HEK293 (cell line): Measurements from ENCODE around the gene SLC16A7.

Source experiments
- CTCF ChIA-PET: fragments of 350-600 bp; formaldehyde crosslinking; extraction: SDS; loops from one replicate; lab custom pipeline; 2021; ENCODE audit warnings: antibody characterized with exemption; lab: Yijun Ruan, JAX
- POLR2A ChIA-PET: fragments of 300-600 bp; formaldehyde crosslinking; extraction: SDS; loops from one replicate; lab custom pipeline; 2020; ENCODE audit warnings: antibody characterized with exemption, inconsistent platforms; lab: Yijun Ruan, JAX
- H3K27ac ChIP-seq: fragments of 200-500 bp; sonication (Bioruptor generic); 2 replicates; pipeline ENCODE4 v1.5.1; 2014; ENCODE audit warnings: low read depth, low read length, control low read depth, inconsistent platforms; ENCODE audit errors: extremely low read depth
- H3K36me3 ChIP-seq, 2 experiments: fragments of 200-500 bp in 1 of 2; sonication (Bioruptor generic) in 1 of 2; 1 replicate in 1 of 2; 2 replicates in 1 of 2; pipeline ENCODE4 v1.5.1; 2014 to 2017; ENCODE audit warnings: inconsistent platforms in 2 of 2, low read length in 2 of 2; ENCODE audit not compliant: control insufficient read depth in 2 of 2, insufficient read depth in 1 of 2
- H3K4me1 ChIP-seq: fragments of 200-500 bp; sonication (Bioruptor generic); 2 replicates; pipeline ENCODE4 v1.5.1; 2014; ENCODE audit warnings: mild to moderate bottlenecking, low read length, inconsistent platforms; ENCODE audit not compliant: control insufficient read depth, insufficient read depth
- H3K4me3 ChIP-seq: 2 replicates; pipeline ENCODE4 v1.5.1; 2011; ENCODE audit warnings: low read depth, mild to moderate bottlenecking, control low read depth, low read length, moderate library complexity
- H3K9me3 ChIP-seq: fragments of 200-500 bp; sonication (Bioruptor generic); 2 replicates; pipeline ENCODE4 v1.5.1; 2014; ENCODE audit warnings: low read depth, low read length, inconsistent platforms; ENCODE audit not compliant: control insufficient read depth, insufficient read depth
- HOXA7 ChIP-seq: sonication (generic); formaldehyde crosslinking; IDR thresholded peaks from 2 replicates; pipeline ENCODE4 v1.8.1; 2022; ENCODE audit warnings: missing genetic modification reagents, borderline replicate concordance
- PRDM1 ChIP-seq: fragments of 450-650 bp; formaldehyde crosslinking; IDR thresholded peaks from 2 replicates; pipeline ENCODE4; 2016; ENCODE audit warnings: missing biosample characterization, missing genetic modification characterization
- RBAK ChIP-seq: fragments of 450-650 bp; formaldehyde crosslinking; IDR thresholded peaks from 2 replicates; pipeline ENCODE4 v1.5.1; 2016; ENCODE audit warnings: missing biosample characterization, missing genetic modification characterization
- ZBTB8A ChIP-seq: fragments of 450-650 bp; formaldehyde crosslinking; IDR thresholded peaks from 2 replicates; pipeline ENCODE4 v1.5.1; 2016; ENCODE audit warnings: missing biosample characterization, missing genetic modification characterization
- ZFHX2 ChIP-seq: fragments of 450-650 bp; formaldehyde crosslinking; conservative IDR thresholded peaks from 2 replicates; pipeline ENCODE4 v1.5.1; 2016; ENCODE audit warnings: missing biosample characterization, missing genetic modification characterization
- ZNF202 ChIP-seq: fragments of 450-650 bp; formaldehyde crosslinking; IDR thresholded peaks from 2 replicates; pipeline ENCODE4 v1.5.1; 2016; ENCODE audit warnings: missing biosample characterization, missing genetic modification characterization, borderline replicate concordance
- ZNF266 ChIP-seq: fragments of 450-650 bp; formaldehyde crosslinking; IDR thresholded peaks from 2 replicates; pipeline ENCODE4 v1.5.1; 2016; ENCODE audit warnings: missing biosample characterization, missing genetic modification characterization, low read depth
- ZNF404 ChIP-seq: fragments of 450-650 bp; formaldehyde crosslinking; IDR thresholded peaks from 2 replicates; pipeline ENCODE4 v1.5.1; 2017; ENCODE audit warnings: missing biosample characterization, missing genetic modification characterization
- ZNF416 ChIP-seq: fragments of 450-650 bp; formaldehyde crosslinking; IDR thresholded peaks from 2 replicates; pipeline ENCODE4 v1.5.1; 2016; ENCODE audit warnings: missing biosample characterization, missing genetic modification characterization
- ZNF423 ChIP-seq: fragments of 450-650 bp; formaldehyde crosslinking; IDR thresholded peaks from 2 replicates; pipeline ENCODE4 v1.5.1; 2016; ENCODE audit warnings: missing biosample characterization, missing genetic modification characterization
- ZNF768 ChIP-seq: fragments of 450-650 bp; formaldehyde crosslinking; IDR thresholded peaks from 2 replicates; pipeline ENCODE4 v1.5.1; 2018; ENCODE audit warnings: missing biosample characterization, mild to moderate bottlenecking, missing genetic modification characterization
- ZNF776 ChIP-seq: fragments of 450-650 bp; formaldehyde crosslinking; IDR thresholded peaks from 2 replicates; pipeline ENCODE4 v1.5.0; 2017; ENCODE audit warnings: missing biosample characterization, missing genetic modification characterization, borderline replicate concordance
- ZNF791 ChIP-seq: fragments of 450-650 bp; formaldehyde crosslinking; IDR thresholded peaks from 2 replicates; pipeline ENCODE4 v1.5.1; 2016; ENCODE audit warnings: missing biosample characterization, missing genetic modification characterization
- ZNF830 ChIP-seq: fragments of 450-650 bp; IDR thresholded peaks from 2 replicates; pipeline ENCODE4 v1.5.0; 2018; ENCODE audit warnings: missing biosample characterization, missing genetic modification characterization, low read depth, mild to moderate bottlenecking, moderate library complexity
- TF ChIP-seq, protein P1 (sequence below): fragments of 450-650 bp; IDR thresholded peaks from 2 replicates; pipeline ENCODE4 v1.5.1; 2018; ENCODE audit warnings: missing biosample characterization, missing genetic modification characterization
- TF ChIP-seq, protein P2 (sequence below): fragments of 450-650 bp; formaldehyde crosslinking; IDR thresholded peaks from 2 replicates; pipeline ENCODE4 v1.5.1; 2017; ENCODE audit warnings: missing biosample characterization, mild to moderate bottlenecking, missing genetic modification characterization, moderate library complexity
- TF ChIP-seq, protein P3 (sequence below): fragments of 450-650 bp; formaldehyde crosslinking; IDR thresholded peaks from 2 replicates; pipeline ENCODE4 v1.5.1; 2016; ENCODE audit warnings: missing biosample characterization, missing genetic modification characterization
- TF ChIP-seq, protein P4 (sequence below): fragments of 450-650 bp; formaldehyde crosslinking; IDR thresholded peaks from 2 replicates; pipeline ENCODE4 v1.5.1; 2016; ENCODE audit warnings: missing biosample characterization, missing genetic modification characterization, borderline replicate concordance
- TF ChIP-seq, protein P5 (sequence below): fragments of 450-650 bp; formaldehyde crosslinking; IDR thresholded peaks from 2 replicates; pipeline ENCODE4 v1.5.1; 2016; ENCODE audit warnings: missing biosample characterization, missing genetic modification characterization

Gene SLC16A7

DNA sequence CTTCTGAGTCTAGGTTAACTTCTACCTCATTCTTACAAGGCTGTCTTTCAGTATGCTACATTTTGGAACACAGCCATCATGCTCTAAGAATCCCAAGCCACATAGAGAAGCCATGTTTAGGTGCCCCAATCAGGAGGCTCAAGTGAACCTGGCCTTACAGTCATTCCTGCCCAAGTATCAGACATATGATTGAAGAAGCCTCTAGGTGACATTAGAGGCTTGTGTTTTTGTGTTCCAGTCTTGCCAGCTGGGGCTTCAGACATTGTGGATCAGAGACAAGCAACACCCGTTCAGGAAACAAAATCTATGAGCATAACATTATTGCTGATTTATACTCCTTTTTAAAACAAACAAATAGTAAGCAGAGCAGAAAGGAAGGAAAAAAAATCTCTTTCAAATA is 8.1 kb upstream of the SLC16A7 start:
- Histone ChIP-seq H3K27ac (no peak overlapping the region), H3K4me3 (no peak overlapping the region), H3K9me3 (no peaks in the 10 kb centered on the region), H3K4me1 (no peaks in the 10 kb centered on the region), H3K36me3 (no peaks in the 10 kb centered on the region)
- ChIA-PET POLR2A (no interaction called here), CTCF (interaction anchor here (1.0 kb wide), 1 partner anchor 248 kb away, joined by 3 read pairs; no protein-coding TSS in a partner anchor)
- no peak for TF ChIP-seq ZNF416 (tag by site-specific recombination)
- no peak for TF ChIP-seq ZNF202 (tag by site-specific recombination)
- TF ChIP-seq, protein P1, sequence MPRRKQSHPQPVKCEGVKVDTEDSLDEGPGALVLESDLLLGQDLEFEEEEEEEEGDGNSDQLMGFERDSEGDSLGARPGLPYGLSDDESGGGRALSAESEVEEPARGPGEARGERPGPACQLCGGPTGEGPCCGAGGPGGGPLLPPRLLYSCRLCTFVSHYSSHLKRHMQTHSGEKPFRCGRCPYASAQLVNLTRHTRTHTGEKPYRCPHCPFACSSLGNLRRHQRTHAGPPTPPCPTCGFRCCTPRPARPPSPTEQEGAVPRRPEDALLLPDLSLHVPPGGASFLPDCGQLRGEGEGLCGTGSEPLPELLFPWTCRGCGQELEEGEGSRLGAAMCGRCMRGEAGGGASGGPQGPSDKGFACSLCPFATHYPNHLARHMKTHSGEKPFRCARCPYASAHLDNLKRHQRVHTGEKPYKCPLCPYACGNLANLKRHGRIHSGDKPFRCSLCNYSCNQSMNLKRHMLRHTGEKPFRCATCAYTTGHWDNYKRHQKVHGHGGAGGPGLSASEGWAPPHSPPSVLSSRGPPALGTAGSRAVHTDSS (tag by site-specific recombination): no peak
- TF ChIP-seq, protein P2, sequence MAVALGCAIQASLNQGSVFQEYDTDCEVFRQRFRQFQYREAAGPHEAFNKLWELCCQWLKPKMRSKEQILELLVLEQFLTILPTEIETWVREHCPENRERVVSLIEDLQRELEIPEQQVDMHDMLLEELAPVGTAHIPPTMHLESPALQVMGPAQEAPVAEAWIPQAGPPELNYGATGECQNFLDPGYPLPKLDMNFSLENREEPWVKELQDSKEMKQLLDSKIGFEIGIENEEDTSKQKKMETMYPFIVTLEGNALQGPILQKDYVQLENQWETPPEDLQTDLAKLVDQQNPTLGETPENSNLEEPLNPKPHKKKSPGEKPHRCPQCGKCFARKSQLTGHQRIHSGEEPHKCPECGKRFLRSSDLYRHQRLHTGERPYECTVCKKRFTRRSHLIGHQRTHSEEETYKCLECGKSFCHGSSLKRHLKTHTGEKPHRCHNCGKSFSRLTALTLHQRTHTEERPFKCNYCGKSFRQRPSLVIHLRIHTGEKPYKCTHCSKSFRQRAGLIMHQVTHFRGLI (tag by site-specific recombination): no peak
- TF ChIP-seq ZNF266 (tag by site-specific recombination): no peak
- no peak for TF ChIP-seq ZNF423 (tag by site-specific recombination)
- TF ChIP-seq, protein P3, sequence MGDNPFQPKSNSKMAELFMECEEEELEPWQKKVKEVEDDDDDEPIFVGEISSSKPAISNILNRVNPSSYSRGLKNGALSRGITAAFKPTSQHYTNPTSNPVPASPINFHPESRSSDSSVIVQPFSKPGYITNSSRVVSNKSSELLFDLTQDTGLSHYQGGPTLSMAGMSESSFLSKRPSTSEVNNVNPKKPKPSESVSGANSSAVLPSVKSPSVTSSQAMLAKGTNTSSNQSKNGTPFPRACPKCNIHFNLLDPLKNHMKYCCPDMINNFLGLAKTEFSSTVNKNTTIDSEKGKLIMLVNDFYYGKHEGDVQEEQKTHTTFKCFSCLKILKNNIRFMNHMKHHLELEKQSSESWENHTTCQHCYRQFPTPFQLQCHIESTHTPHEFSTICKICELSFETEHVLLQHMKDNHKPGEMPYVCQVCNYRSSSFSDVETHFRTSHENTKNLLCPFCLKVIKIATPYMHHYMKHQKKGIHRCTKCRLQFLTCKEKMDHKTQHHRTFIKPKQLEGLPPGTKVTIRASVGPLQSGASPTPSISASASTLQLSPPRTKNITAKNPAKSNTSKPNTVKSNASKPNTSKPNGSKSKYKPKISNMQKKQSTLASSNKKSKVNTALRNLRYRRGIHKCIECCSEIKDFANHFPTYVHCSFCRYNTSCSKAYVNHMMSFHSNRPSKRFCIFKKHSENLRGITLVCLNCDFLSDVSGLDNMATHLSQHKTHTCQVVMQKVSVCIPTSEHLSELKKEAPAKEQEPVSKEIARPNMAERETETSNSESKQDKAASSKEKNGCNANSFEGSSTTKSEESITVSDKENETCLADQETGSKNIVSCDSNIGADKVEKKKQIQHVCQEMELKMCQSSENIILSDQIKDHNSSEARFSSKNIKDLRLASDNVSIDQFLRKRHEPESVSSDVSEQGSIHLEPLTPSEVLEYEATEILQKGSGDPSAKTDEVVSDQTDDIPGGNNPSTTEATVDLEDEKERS: no peak
- TF ChIP-seq ZBTB8A: no peak
- no peak for TF ChIP-seq HOXA7
- no peak for TF ChIP-seq ZNF791 (tag by site-specific recombination)
- no peak for TF ChIP-seq RBAK

DNA sequence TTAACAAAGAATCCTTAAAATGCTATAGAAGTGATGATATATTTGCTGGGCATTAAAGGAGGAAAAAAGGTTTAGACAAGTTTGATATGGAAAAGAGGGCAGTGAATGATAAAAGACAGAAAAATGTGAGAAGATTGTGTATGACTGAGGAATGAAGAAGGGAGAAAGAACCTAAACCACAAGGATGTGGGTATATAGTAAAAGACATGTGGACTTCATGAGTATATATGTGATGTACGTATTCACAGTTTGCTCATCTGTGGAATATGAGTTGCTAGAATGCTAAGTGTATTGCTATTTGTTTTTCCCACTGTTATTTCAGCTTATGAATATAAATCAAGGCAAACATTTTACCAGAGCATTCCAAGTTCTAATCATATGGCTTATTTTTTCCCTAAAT is 2.1 kb upstream of the SLC16A7 start:
- no peaks in the 10 kb centered on the region for H3K9me3 ChIP-seq
- H3K4me1 ChIP-seq: no peaks in the 10 kb centered on the region
- H3K27ac ChIP-seq: no peak overlapping the region
- CTCF ChIA-PET: no interaction called here
- H3K36me3 ChIP-seq: no peaks in the 10 kb centered on the region
- no peak overlapping the region for H3K4me3 ChIP-seq
- POLR2A ChIA-PET: no interaction called here
- TF ChIP-seq ZNF404 (tag by site-specific recombination): no peak
- no peak for TF ChIP-seq PRDM1
- no peak for TF ChIP-seq ZNF768 (tag by site-specific recombination)
- no peak for TF ChIP-seq ZFHX2 (tag by site-specific recombination)
- TF ChIP-seq HOXA7: no peak
- TF ChIP-seq ZNF830 (tag by site-specific recombination): no peak
- TF ChIP-seq ZNF776 (tag by site-specific recombination): no peak
- TF ChIP-seq, protein P4, sequence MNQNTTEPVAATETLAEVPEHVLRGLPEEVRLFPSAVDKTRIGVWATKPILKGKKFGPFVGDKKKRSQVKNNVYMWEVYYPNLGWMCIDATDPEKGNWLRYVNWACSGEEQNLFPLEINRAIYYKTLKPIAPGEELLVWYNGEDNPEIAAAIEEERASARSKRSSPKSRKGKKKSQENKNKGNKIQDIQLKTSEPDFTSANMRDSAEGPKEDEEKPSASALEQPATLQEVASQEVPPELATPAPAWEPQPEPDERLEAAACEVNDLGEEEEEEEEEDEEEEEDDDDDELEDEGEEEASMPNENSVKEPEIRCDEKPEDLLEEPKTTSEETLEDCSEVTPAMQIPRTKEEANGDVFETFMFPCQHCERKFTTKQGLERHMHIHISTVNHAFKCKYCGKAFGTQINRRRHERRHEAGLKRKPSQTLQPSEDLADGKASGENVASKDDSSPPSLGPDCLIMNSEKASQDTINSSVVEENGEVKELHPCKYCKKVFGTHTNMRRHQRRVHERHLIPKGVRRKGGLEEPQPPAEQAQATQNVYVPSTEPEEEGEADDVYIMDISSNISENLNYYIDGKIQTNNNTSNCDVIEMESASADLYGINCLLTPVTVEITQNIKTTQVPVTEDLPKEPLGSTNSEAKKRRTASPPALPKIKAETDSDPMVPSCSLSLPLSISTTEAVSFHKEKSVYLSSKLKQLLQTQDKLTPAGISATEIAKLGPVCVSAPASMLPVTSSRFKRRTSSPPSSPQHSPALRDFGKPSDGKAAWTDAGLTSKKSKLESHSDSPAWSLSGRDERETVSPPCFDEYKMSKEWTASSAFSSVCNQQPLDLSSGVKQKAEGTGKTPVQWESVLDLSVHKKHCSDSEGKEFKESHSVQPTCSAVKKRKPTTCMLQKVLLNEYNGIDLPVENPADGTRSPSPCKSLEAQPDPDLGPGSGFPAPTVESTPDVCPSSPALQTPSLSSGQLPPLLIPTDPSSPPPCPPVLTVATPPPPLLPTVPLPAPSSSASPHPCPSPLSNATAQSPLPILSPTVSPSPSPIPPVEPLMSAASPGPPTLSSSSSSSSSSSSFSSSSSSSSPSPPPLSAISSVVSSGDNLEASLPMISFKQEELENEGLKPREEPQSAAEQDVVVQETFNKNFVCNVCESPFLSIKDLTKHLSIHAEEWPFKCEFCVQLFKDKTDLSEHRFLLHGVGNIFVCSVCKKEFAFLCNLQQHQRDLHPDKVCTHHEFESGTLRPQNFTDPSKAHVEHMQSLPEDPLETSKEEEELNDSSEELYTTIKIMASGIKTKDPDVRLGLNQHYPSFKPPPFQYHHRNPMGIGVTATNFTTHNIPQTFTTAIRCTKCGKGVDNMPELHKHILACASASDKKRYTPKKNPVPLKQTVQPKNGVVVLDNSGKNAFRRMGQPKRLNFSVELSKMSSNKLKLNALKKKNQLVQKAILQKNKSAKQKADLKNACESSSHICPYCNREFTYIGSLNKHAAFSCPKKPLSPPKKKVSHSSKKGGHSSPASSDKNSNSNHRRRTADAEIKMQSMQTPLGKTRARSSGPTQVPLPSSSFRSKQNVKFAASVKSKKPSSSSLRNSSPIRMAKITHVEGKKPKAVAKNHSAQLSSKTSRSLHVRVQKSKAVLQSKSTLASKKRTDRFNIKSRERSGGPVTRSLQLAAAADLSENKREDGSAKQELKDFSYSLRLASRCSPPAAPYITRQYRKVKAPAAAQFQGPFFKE: no peak
- TF ChIP-seq, protein P5, sequence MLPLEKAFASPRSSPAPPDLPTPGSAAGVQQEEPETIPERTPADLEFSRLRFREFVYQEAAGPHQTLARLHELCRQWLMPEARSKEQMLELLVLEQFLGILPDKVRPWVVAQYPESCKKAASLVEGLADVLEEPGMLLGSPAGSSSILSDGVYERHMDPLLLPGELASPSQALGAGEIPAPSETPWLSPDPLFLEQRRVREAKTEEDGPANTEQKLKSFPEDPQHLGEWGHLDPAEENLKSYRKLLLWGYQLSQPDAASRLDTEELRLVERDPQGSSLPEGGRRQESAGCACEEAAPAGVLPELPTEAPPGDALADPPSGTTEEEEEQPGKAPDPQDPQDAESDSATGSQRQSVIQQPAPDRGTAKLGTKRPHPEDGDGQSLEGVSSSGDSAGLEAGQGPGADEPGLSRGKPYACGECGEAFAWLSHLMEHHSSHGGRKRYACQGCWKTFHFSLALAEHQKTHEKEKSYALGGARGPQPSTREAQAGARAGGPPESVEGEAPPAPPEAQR (tag by site-specific recombination): no peak
